Osteoblast (primary cell): ENCODE results near the gene CADPS. TPM values are rescaled to one million over a fixed set of nuclear protein-coding genes. Genes with fewer than 3 reads are reported as not detected.

Source experiments
- DNase-seq: peaks from one replicate; pipeline ENCODE4 v3.0.0; 2011; ENCODE audit warnings: low spot score, mixed read lengths; ENCODE audit not compliant: insufficient read length; ENCODE audit errors: missing footprints
- H2AFZ ChIP-seq: 2 replicates; pipeline ENCODE4 v1.6.0; 2011; ENCODE audit warnings: mild to moderate bottlenecking, low read length
- H3K27ac ChIP-seq: 2 replicates; pipeline ENCODE4 v1.5.1; 2011; ENCODE audit warnings: mild to moderate bottlenecking, low read depth, low read length, moderate library complexity
- H3K27me3 ChIP-seq: 2 replicates; pipeline ENCODE4 v1.6.0; 2012; ENCODE audit warnings: mild to moderate bottlenecking, control low read depth, inconsistent platforms, low read length, moderate library complexity; ENCODE audit not compliant: insufficient read depth
- H3K36me3 ChIP-seq: 2 replicates; pipeline ENCODE4 v1.5.1; 2011; ENCODE audit warnings: mild to moderate bottlenecking, low read length, control low read depth, moderate library complexity; ENCODE audit not compliant: insufficient read depth
- H3K4me1 ChIP-seq: 2 replicates; pipeline ENCODE4 v1.5.1; 2011; ENCODE audit warnings: mild to moderate bottlenecking, low read length, control low read depth, moderate library complexity; ENCODE audit not compliant: insufficient read depth
- H3K4me2 ChIP-seq: 2 replicates; pipeline ENCODE4 v1.6.0; 2011; ENCODE audit warnings: mild to moderate bottlenecking, low read length; ENCODE audit not compliant: insufficient read depth
- H3K4me3 ChIP-seq: fragments of 200-600 bp; sonication (generic); 3 replicates; pipeline ENCODE4 v1.5.1; 2012; ENCODE audit warnings: mild to moderate bottlenecking, low read length, inconsistent platforms; ENCODE audit not compliant: insufficient read depth
- H3K79me2 ChIP-seq: 2 replicates; pipeline ENCODE4 v1.6.0; 2012; ENCODE audit warnings: mild to moderate bottlenecking, low read length, control low read depth, inconsistent platforms; ENCODE audit not compliant: insufficient read depth
- H3K9me3 ChIP-seq: 2 replicates; pipeline ENCODE4 v1.5.1; 2011; ENCODE audit warnings: low read depth, low read length, control low read depth
- H4K20me1 ChIP-seq: 2 replicates; pipeline ENCODE4 v1.6.0; 2012; ENCODE audit warnings: mild to moderate bottlenecking, low read length, control low read depth; ENCODE audit not compliant: insufficient read depth
- total RNA-seq: library from RNA; depleted of rRNA; stranded (reverse); fragments of >200 nt; gene quantifications from 2 replicates; pipeline ENCODE4 v1.2.3, GENCODE V29; 2012
- TF ChIP-seq, protein P1 (sequence below): IDR thresholded peaks from 2 replicates; pipeline ENCODE4 v1.5.1; 2011; ENCODE audit warnings: mild to moderate bottlenecking, low read depth, low read length, moderate library complexity; ENCODE audit errors: extremely low read depth

Gene CADPS
- 3.2 TPM in 1 of 2 replicates, not detected in the other for total RNA-seq

DNA sequence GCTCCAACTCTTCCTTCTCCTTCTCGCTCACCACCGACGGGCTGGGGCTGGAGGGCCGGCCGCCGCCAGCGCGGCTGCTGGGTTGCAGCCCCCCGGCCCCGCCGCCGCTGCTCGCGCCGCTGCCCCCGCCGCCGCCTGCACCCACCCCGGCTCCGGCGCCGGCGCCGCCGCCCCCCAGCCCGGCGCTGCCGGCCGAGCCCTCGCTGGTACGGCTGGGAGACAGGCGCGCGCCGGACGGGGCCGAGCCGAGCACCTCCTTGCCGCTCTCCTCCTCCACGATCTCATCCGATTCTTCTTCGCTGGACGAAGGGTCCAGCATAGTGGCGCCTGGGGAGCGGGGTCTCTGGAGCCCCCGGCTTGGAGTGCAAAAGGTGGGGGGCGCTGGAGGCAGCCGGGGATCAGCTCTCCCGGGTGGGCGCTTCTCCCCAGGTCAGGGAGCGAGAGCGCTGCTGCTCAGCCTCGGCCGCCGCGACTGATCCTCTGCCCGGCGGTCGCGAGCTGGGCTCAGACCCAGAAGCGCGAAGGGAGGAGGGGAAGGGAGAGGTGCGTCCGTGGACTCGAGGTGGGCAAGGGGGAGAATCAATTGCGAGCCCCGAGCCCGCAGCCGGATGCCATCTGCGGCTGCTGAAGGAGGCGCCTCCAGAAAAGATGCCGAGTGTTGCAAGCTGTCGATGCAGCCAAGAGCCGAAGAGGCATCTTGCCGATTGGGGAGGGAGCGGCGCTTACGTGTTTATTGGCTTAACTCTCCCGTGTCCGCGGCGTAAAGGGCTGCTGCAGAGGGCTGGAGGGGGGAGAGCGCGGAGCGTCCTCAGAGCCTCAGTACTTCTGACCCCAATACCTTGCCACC lies at the start of gene CADPS:
TSS of gene CADPS (minus strand) at position 706 of the 847 bp plus-strand sequence. CDS start at position 319, 387 bp downstream.
- Histone ChIP-seq H3K9me3 (no peaks in the 10 kb centered on the region), H3K4me2 (no peak within 1 kb of the TSS), H3K4me1 (no peaks in the 10 kb centered on the region), H2AFZ (no peak within 1 kb of the TSS), H4K20me1 (no peaks in the 10 kb centered on the region), H3K27me3 (peaks cover 33% of the 10 kb centered on the region), H3K27ac (no peak within 1 kb of the TSS), H3K4me3 (no peak within 1 kb of the TSS), H3K36me3 (no peaks in the 10 kb centered on the region), H3K79me2 (no peaks in the 10 kb centered on the region)
- TF ChIP-seq, protein P1, sequence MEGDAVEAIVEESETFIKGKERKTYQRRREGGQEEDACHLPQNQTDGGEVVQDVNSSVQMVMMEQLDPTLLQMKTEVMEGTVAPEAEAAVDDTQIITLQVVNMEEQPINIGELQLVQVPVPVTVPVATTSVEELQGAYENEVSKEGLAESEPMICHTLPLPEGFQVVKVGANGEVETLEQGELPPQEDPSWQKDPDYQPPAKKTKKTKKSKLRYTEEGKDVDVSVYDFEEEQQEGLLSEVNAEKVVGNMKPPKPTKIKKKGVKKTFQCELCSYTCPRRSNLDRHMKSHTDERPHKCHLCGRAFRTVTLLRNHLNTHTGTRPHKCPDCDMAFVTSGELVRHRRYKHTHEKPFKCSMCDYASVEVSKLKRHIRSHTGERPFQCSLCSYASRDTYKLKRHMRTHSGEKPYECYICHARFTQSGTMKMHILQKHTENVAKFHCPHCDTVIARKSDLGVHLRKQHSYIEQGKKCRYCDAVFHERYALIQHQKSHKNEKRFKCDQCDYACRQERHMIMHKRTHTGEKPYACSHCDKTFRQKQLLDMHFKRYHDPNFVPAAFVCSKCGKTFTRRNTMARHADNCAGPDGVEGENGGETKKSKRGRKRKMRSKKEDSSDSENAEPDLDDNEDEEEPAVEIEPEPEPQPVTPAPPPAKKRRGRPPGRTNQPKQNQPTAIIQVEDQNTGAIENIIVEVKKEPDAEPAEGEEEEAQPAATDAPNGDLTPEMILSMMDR = no peak
- peak; percentile 53 for DNase-seq

DNA sequence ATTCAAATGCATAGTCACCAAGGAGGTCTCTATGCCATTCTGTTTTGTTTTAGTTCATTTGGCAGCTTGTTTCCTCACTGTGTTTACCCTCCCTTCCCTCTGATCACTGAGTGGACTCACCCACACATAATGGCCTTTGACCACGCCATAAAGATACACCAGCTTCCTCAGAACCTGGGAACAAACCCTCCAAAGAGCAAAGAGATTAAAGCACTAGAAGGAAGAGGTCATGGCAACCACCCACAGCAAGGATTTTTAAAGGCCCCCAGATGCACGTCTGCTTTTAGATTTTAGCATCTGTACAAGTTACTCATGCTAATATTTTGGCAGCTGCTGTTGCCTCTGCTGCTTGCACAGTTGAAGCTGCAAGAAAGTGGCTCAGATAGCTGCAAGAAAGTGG lies 47.9 kb upstream of the CADPS start:
- TF ChIP-seq, protein P1 = no peak
- H4K20me1 ChIP-seq = no peaks in the 10 kb centered on the region
- H3K36me3 ChIP-seq = no peaks in the 10 kb centered on the region
- no peak overlapping the region for H2AFZ ChIP-seq
- no peak overlapping the region for H3K4me3 ChIP-seq
- no peak overlapping the region for H3K4me2 ChIP-seq
- H3K4me1 ChIP-seq = no peaks in the 10 kb centered on the region
- H3K9me3 ChIP-seq = no peaks in the 10 kb centered on the region
- DNase-seq = peak; percentile 58
- no peaks in the 10 kb centered on the region for H3K79me2 ChIP-seq
- H3K27ac ChIP-seq = no peak overlapping the region
- H3K27me3 ChIP-seq = no peaks in the 10 kb centered on the region

DNA sequence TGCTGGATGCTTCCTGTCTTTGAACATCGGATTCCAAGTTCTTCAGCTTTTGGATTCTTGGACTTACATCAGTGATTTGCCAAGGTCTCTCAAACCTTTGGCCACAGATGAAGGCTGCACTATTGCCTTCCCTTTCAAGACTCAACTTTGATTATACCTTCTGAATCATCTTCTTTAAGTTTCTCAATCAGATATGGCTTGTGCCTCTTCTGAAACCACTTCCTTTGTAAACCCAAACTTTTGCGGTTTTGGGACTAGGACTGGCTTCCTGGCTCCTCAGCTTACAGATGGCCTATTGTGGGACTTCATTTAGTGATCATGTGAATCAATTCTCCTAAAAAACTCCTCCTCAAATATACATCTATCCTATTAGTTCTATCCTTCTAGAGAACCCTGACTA lies 47.1 kb upstream of the CADPS start:
- TF ChIP-seq, protein P1 = no peak
- Histone ChIP-seq H3K4me1 (no peaks in the 10 kb centered on the region), H3K79me2 (no peaks in the 10 kb centered on the region), H3K9me3 (no peaks in the 10 kb centered on the region), H4K20me1 (no peaks in the 10 kb centered on the region), H3K27me3 (no peaks in the 10 kb centered on the region), H3K36me3 (no peaks in the 10 kb centered on the region), H2AFZ (no peak overlapping the region), H3K4me2 (no peak overlapping the region), H3K27ac (no peak overlapping the region), H3K4me3 (no peak overlapping the region)
- no peak for DNase-seq

DNA sequence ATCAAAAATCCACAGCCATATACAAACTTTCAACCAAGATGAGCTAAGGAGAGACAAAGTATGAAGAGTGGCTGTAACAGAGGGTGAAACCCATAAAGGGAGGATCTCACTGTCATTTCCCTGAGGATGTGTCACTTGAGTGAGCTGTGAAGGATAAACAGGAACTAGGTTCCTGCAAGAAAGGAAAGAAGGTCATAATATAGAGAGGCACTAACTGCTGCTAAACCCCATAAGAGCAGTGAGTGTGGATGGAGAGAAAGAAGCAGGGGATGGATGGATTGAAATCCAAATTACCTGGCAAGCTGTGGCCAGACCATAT lies 45.2 kb upstream of the CADPS start:
- Histone ChIP-seq H3K79me2 (no peaks in the 10 kb centered on the region), H3K27ac (no peak overlapping the region), H2AFZ (no peak overlapping the region), H3K4me3 (no peak overlapping the region), H3K4me2 (no peak overlapping the region), H3K4me1 (no peaks in the 10 kb centered on the region), H4K20me1 (no peaks in the 10 kb centered on the region), H3K27me3 (no peaks in the 10 kb centered on the region), H3K36me3 (no peaks in the 10 kb centered on the region), H3K9me3 (no peaks in the 10 kb centered on the region)
- DNase-seq = no peak
- TF ChIP-seq, protein P1 = no peak
